ENCODE results near the gene MITF. TPM values are rescaled to one million over a fixed set of nuclear protein-coding genes. Genes with fewer than 3 reads are reported as not detected.

MITF gene
- total and polyA plus RNA-seq, 3 donors from 2014 or later, result 5.5 to 9.0 (median 5.8) TPM

DNA sequence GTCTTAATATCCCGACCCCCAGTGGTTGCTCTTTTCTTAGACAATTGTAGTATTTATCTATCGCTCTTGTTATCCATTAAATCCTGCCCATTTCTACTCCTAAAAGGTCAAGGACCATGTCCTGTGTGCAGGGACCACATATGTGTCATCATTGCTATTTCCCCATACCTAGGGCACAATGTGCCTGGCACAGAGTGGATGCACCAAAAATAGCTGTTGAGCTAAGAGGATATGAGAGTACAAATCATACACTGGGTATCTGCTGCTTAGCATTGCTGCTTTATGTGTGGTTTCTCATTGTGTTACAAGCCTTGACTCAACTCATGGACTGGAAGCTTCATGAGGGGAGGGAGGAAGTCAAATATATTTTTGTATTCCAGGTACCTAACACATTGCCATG lies 3.4 kb upstream of the MITF start:
- Histone ChIP-seq H3K27ac (no peak overlapping the region), H3K36me3 (ENCODE audit: low read depth, missing control alignments) (no peaks in the 10 kb centered on the region), H3K27me3 (no peaks in the 10 kb centered on the region), H3K4me3 (no peak overlapping the region), H3K9me3 (no peaks in the 10 kb centered on the region), H3K4me1 (no peaks in the 10 kb centered on the region)
- DNase-seq, result no peak
- TF ChIP-seq, protein P1, sequence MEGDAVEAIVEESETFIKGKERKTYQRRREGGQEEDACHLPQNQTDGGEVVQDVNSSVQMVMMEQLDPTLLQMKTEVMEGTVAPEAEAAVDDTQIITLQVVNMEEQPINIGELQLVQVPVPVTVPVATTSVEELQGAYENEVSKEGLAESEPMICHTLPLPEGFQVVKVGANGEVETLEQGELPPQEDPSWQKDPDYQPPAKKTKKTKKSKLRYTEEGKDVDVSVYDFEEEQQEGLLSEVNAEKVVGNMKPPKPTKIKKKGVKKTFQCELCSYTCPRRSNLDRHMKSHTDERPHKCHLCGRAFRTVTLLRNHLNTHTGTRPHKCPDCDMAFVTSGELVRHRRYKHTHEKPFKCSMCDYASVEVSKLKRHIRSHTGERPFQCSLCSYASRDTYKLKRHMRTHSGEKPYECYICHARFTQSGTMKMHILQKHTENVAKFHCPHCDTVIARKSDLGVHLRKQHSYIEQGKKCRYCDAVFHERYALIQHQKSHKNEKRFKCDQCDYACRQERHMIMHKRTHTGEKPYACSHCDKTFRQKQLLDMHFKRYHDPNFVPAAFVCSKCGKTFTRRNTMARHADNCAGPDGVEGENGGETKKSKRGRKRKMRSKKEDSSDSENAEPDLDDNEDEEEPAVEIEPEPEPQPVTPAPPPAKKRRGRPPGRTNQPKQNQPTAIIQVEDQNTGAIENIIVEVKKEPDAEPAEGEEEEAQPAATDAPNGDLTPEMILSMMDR (IDR thresholded peaks at IDR 0.05), result no peak
- TF ChIP-seq POLR2A (IDR thresholded peaks at IDR 0.05), result no peak
- intact Hi-C loops (cut with DNase I; ENCODE audit: low total_unique reads), result no loop called here
- 85 to 94% methylated on average over 2 of the region's 2 CpGs for WGBS, 2 donors

DNA sequence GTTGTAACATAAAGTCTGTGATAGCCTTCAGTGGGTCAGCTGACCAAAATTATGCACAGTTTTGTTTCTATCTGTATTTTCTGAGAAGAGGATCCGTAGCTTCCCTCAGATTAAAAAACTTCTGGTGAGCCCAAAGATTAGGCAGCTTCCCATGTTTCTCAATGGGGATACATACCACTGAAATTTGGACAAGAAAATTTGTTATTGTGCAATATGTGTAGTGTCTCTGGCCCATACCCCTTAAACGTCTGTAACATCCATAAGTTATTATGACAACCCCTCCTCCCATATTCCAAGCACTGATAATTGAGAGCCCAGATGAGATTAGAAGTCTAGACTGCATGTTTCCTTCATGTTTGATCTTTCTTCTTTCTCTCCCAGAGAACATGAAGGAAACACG lies 1.9 kb upstream of the MITF start:
- no peak overlapping the region for H3K27ac ChIP-seq
- TF ChIP-seq POLR2A (IDR thresholded peaks at IDR 0.05), result no peak
- TF ChIP-seq, protein P1 (IDR thresholded peaks at IDR 0.05), result no peak
- WGBS, 2 donors, result 62 to 67% methylated on average over 3 of the region's 3 CpGs
- no peak for DNase-seq
- H3K9me3 ChIP-seq, result no peaks in the 10 kb centered on the region
- H3K36me3 ChIP-seq (ENCODE audit: low read depth, missing control alignments), result no peaks in the 10 kb centered on the region
- intact Hi-C loops (cut with DNase I; ENCODE audit: low total_unique reads), result no loop called here
- no peak overlapping the region for H3K4me3 ChIP-seq
- no peaks in the 10 kb centered on the region for H3K27me3 ChIP-seq
- H3K4me1 ChIP-seq, result no peaks in the 10 kb centered on the region

DNA sequence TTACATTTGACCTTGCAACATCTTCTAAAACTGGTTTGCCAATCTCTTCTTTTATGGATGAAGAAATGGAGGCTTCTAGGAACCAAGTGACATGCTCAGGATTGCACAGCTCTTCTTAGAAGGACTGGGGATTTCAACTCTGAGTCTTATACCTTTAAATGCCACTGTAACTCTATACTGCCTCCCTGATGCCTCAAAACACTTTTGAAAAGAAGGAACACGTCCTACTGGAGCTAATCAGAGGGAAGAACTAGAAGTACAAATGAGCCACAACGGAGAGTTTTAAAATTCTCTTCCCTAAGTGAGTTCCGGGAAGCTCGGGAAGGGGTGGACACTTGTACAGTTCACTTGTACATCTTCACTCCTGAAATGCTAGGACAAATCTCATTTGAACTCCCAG lies 949 bp upstream of the MITF start:
- WGBS, 2 donors, result 0% methylated on average over 4 of the region's 4 CpGs
- TF ChIP-seq, protein P1 (IDR thresholded peaks at IDR 0.05), result no peak
- no peak for TF ChIP-seq POLR2A (IDR thresholded peaks at IDR 0.05)
- intact Hi-C loops (cut with DNase I; ENCODE audit: low total_unique reads), result no loop called here

DNA sequence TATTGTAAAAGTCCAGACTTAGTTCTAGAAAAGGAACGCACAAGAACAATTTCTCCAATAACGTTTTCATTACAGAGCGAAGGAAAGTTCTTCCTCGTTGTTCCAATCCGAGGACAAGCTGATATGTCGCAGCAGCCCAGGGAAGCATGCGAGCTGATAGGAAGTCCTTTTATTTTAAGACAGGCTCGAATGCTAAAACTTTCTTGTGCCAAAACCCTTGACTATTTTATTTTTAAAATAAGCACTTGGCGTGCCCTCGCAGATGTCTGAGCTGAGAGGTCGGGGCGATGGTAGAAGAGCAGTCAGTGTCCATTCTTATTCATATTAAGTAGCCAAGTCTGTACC lies 433 bp upstream of the MITF start:
- Histone ChIP-seq H3K27ac (peak overlapping the region; percentile 32 to 83), H3K9me3 (no peaks in the 10 kb centered on the region), H3K36me3 (ENCODE audit: low read depth, missing control alignments) (no peaks in the 10 kb centered on the region), H3K4me1 (no peaks in the 10 kb centered on the region), H3K4me3 (peak overlapping the region; percentile 84 to 94), H3K27me3 (no peaks in the 10 kb centered on the region)
- intact Hi-C loops (cut with DNase I; ENCODE audit: low total_unique reads), result no loop called here
- TF ChIP-seq, protein P1 (IDR thresholded peaks at IDR 0.05), result no peak
- TF ChIP-seq POLR2A (IDR thresholded peaks at IDR 0.05), result no peak
- no peak for DNase-seq
- 0% methylated on average over 12 of the region's 12 CpGs for WGBS, 2 donors

More for the DNA sequence above, 949 bp upstream of the MITF start:
- no peaks in the 10 kb centered on the region for H3K27me3 ChIP-seq
- no peaks in the 10 kb centered on the region for H3K4me1 ChIP-seq
- no peaks in the 10 kb centered on the region for H3K36me3 ChIP-seq (ENCODE audit: low read depth, missing control alignments)
- peak overlapping the region; percentile 32 to 83 for H3K27ac ChIP-seq
- H3K9me3 ChIP-seq, result no peaks in the 10 kb centered on the region
- peak overlapping the region; percentile 84 to 94 for H3K4me3 ChIP-seq
- DNase-seq, result no peak
